VCaP (cell line): Measurements from ENCODE around the gene COQ10B.

Experiments used
- H3K27ac ChIP-seq: fragments of 450-650 bp; 2 replicates; pipeline ENCODE4 v1.5.1; 2017
- CTCF ChIP-seq: fragments of 450-650 bp; conservative IDR thresholded peaks from 2 replicates; pipeline ENCODE4 v1.5.1; 2017; ENCODE audit warnings: mild to moderate bottlenecking, moderate library complexity

The COQ10B gene

GRCh38 chr2:197504000-197504399 is 50.6 kb downstream of the COQ10B start:
- H3K27ac ChIP-seq: peak overlapping the region; percentile 95; the same call in 1 of the 2 replicates
- no peak for TF ChIP-seq CTCF

- TF ChIP-seq CTCF: no peak
- H3K27ac ChIP-seq: no peak overlapping the region
Measured at GRCh38 chr2:197504512-197504911, 51.2 kb downstream of the COQ10B start.

- no peak for TF ChIP-seq CTCF
- H3K27ac ChIP-seq: no peak overlapping the region
Measured at GRCh38 chr2:197506658-197507057, 53.3 kb downstream of the COQ10B start.

- H3K27ac ChIP-seq: peak overlapping the region; percentile 98
- no peak for TF ChIP-seq CTCF
Measured at GRCh38 chr2:197513915-197514314, 60.6 kb downstream of the COQ10B start.

DNA sequence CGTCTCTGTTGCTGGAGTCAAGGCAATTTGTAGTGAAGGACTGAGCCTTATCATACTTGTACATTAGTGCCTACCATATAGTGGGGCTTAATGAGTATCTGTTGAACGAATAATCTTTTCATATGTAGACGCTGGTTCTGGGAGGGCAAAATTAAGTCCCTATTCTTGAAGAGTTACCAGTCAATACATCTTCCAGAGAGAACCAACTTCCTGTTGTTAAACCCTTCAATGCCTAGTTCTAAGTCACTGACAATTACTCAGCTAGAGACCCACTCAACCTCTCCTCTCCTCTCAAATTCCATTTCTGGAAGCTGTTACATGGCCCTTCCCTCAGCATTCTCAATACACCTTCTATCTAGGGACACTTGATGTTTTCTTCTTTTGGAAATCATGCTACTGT is 61.4 kb downstream of the COQ10B start:
- H3K27ac ChIP-seq: peak overlapping the region; percentile 98
- TF ChIP-seq CTCF: no peak

DNA sequence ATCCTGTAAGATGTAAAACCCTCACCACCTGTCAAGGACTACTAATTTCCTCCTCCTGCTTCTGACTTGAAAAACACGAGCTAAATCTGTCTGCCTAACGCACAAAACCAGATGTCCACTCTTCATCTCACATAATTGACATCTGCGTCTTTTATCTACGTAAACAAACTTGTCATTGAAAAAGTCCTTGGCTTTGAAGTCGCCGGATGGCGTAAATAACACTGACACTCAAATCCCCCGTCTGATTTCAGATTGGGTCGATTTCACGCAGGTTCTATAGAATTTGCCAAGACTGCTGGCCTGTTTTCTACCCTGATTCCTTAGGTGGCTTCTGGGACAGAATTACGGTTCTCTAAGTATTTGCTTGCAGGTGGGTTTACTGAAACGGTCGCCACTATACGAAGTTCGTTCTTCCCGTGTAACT is 62.0 kb downstream of the COQ10B start:
- H3K27ac ChIP-seq: peak overlapping the region; percentile 98
- TF ChIP-seq CTCF: no peak

GRCh38 chr2:197515739-197516392 is 62.5 kb downstream of the COQ10B start, which contains the start of gene MOB4:
TSS of gene MOB4 (plus strand) at chr2:197516066. CDS start at chr2:197516087, 21 bp downstream.
- peak within 1 kb of the TSS; percentile 98 for H3K27ac ChIP-seq
- TF ChIP-seq CTCF: no peak
